Adrenal gland (tissue), 5 donors: ENCODE results near the gene PACSIN1.
"Not testable (repeated sequence)": the region's sequence is repeated elsewhere in the genome, so short reads cannot be mapped to it uniquely, and the experiment has no call there.

Experiments
- POLR2A ChIP-seq, 2 donors: fragments of 450-650 bp; IDR thresholded peaks; one replicate each; pipeline ENCODE4 v1.6.1; 2017; ENCODE audit warnings: antibody characterized with exemption in 2 of 2, mild to moderate bottlenecking in 2 of 2, moderate library complexity in 1 of 2
- TF ChIP-seq, protein P1 (sequence below), 6 experiments: fragments of 450-650 bp in 4 of 6; fragments of 200-600 bp in 2 of 6; sonication (generic) in 1 of 6; IDR thresholded peaks; 1 replicate in 5 of 6; 2 replicates in 1 of 6; pipeline versions ENCODE4 v1.5.1 to v1.8.0; 2016 to 2021; ENCODE audit warnings: antibody characterized with exemption in 6 of 6, mild to moderate bottlenecking in 2 of 6, moderate library complexity in 1 of 6
- donor health status: DM: no; HTN: no; CAD: no.

- TF ChIP-seq, protein P1, sequence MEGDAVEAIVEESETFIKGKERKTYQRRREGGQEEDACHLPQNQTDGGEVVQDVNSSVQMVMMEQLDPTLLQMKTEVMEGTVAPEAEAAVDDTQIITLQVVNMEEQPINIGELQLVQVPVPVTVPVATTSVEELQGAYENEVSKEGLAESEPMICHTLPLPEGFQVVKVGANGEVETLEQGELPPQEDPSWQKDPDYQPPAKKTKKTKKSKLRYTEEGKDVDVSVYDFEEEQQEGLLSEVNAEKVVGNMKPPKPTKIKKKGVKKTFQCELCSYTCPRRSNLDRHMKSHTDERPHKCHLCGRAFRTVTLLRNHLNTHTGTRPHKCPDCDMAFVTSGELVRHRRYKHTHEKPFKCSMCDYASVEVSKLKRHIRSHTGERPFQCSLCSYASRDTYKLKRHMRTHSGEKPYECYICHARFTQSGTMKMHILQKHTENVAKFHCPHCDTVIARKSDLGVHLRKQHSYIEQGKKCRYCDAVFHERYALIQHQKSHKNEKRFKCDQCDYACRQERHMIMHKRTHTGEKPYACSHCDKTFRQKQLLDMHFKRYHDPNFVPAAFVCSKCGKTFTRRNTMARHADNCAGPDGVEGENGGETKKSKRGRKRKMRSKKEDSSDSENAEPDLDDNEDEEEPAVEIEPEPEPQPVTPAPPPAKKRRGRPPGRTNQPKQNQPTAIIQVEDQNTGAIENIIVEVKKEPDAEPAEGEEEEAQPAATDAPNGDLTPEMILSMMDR (IDR thresholded peaks at IDR 0.05), result not testable (repeated sequence)
- TF ChIP-seq POLR2A (IDR thresholded peaks at IDR 0.05), result not testable (repeated sequence)
These were observed 21.0 kb downstream of the PACSIN1 start for GRCh38 chr6:34486886-34487285.
